SK-N-SH treated with all-trans-retinoic acid at 6 μM for 48 hours (cell line): Measurements from ENCODE around the gene LHX2.

ENCODE experiments used
- ARNTL ChIP-seq: fragments of 450-650 bp; formaldehyde crosslinking; IDR thresholded peaks from 2 replicates; pipeline ENCODE4 v1.5.0; 2020; ENCODE audit warnings: low read depth, mild to moderate bottlenecking, moderate library complexity, borderline replicate concordance
- BACH2 ChIP-seq: fragments of 250-450 bp; sonication (Bioruptor Pico); IDR thresholded peaks from 2 replicates; pipeline ENCODE4 v1.9.0; 2021; ENCODE audit warnings: mild to moderate bottlenecking, borderline replicate concordance
- ESRRG ChIP-seq: fragments of 250-450 bp; sonication (Bioruptor Pico); IDR thresholded peaks from 2 replicates; pipeline ENCODE4 v1.6.1; 2021; ENCODE audit warnings: mild to moderate bottlenecking
- RARB ChIP-seq: fragments of 250-450 bp; sonication (Bioruptor Pico); IDR thresholded peaks from 2 replicates; pipeline ENCODE4 v1.8.0; 2021; ENCODE audit warnings: mild to moderate bottlenecking, moderate library complexity
- SNAI2 ChIP-seq: fragments of 250-450 bp; sonication (Bioruptor Pico); IDR thresholded peaks from 2 replicates; pipeline ENCODE4 v1.5.0; 2020; ENCODE audit warnings: mild to moderate bottlenecking, moderate library complexity
- TCF4 ChIP-seq: fragments of 250-450 bp; sonication (Bioruptor Pico); IDR thresholded peaks from 2 replicates; pipeline ENCODE4 v1.8.0; 2021; ENCODE audit warnings: mild to moderate bottlenecking, moderate library complexity, borderline replicate concordance
- ZFP3 ChIP-seq: fragments of 250-450 bp; sonication (Bioruptor Pico); IDR thresholded peaks from 2 replicates; pipeline ENCODE4 v1.5.0; 2020; ENCODE audit warnings: mild to moderate bottlenecking, moderate library complexity
- ZFP30 ChIP-seq: fragments of 450-650 bp; formaldehyde crosslinking; IDR thresholded peaks from 2 replicates; pipeline ENCODE4 v1.5.0; 2022; ENCODE audit warnings: mild to moderate bottlenecking, moderate library complexity
- ZNF565 ChIP-seq: fragments of 450-650 bp; formaldehyde crosslinking; conservative IDR thresholded peaks from 2 replicates; pipeline ENCODE4 v1.5.0; 2020; ENCODE audit warnings: low read depth, mild to moderate bottlenecking, moderate library complexity
- ZNF70 ChIP-seq: fragments of 450-650 bp; formaldehyde crosslinking; IDR thresholded peaks from 2 replicates; pipeline ENCODE4 v1.5.0; 2020; ENCODE audit warnings: mild to moderate bottlenecking, moderate library complexity
- TF ChIP-seq, protein P1 (sequence below): fragments of 250-450 bp; sonication (Bioruptor Pico); IDR thresholded peaks from 2 replicates; pipeline ENCODE4 v1.8.0; 2021; ENCODE audit warnings: low read depth, mild to moderate bottlenecking, moderate library complexity, borderline replicate concordance
- TF ChIP-seq, protein P2 (sequence below): fragments of 250-450 bp; sonication (Bioruptor Pico); IDR thresholded peaks from 2 replicates; pipeline ENCODE4 v1.5.1; 2020; ENCODE audit warnings: low read depth, mild to moderate bottlenecking, moderate library complexity
- TF ChIP-seq, protein P3 (sequence below): fragments of 250-450 bp; sonication (Bioruptor Pico); IDR thresholded peaks from 2 replicates; pipeline ENCODE4 v1.8.0; 2020; ENCODE audit warnings: mild to moderate bottlenecking, moderate library complexity, borderline replicate concordance
- TF ChIP-seq, protein P4 (sequence below): fragments of 250-450 bp; sonication (Bioruptor Pico); IDR thresholded peaks from 2 replicates; pipeline ENCODE4 v1.5.1; 2021; ENCODE audit warnings: mild to moderate bottlenecking, moderate library complexity

DNA sequence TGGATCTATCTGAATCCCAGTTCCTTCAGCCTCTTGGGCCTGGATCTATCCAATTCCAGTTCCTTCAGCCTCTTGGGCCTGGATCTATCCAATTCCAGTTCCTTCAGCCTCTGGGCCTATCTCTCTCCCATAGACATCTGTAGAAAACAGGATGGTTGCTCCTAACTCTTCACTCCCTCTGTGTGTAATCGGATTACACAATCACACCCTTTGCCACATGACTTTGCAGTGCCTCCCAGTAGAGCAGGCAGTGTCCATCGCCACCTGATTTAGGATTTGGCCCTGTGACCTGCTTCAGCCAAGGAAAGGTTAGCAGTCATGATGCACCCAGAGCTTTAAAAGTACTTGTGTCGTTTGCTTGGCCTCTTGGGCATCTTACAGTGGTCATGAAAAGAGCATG, 56.7 kb downstream of the LHX2 start:
- TF ChIP-seq TCF4 (CRISPR knock-in tag) (no peak), ZFP30 (no peak), ZNF70 (no peak), ZFP3 (no peak), BACH2 (CRISPR knock-in tag) (no peak), RARB (CRISPR knock-in tag) (no peak), SNAI2 (no peak), ARNTL (CRISPR knock-in tag) (no peak), ESRRG (CRISPR knock-in tag) (no peak), ZNF565 (no peak)
- TF ChIP-seq, protein P1, sequence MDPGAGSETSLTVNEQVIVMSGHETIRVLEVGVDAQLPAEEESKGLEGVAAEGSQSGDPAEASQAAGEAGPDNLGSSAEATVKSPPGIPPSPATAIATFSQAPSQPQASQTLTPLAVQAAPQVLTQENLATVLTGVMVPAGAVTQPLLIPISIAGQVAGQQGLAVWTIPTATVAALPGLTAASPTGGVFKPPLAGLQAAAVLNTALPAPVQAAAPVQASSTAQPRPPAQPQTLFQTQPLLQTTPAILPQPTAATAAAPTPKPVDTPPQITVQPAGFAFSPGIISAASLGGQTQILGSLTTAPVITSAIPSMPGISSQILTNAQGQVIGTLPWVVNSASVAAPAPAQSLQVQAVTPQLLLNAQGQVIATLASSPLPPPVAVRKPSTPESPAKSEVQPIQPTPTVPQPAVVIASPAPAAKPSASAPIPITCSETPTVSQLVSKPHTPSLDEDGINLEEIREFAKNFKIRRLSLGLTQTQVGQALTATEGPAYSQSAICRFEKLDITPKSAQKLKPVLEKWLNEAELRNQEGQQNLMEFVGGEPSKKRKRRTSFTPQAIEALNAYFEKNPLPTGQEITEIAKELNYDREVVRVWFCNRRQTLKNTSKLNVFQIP = no peak
- TF ChIP-seq, protein P2, sequence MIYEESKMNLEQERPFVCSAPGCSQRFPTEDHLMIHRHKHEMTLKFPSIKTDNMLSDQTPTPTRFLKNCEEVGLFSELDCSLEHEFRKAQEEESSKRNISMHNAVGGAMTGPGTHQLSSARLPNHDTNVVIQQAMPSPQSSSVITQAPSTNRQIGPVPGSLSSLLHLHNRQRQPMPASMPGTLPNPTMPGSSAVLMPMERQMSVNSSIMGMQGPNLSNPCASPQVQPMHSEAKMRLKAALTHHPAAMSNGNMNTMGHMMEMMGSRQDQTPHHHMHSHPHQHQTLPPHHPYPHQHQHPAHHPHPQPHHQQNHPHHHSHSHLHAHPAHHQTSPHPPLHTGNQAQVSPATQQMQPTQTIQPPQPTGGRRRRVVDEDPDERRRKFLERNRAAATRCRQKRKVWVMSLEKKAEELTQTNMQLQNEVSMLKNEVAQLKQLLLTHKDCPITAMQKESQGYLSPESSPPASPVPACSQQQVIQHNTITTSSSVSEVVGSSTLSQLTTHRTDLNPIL (CRISPR knock-in tag) = no peak
- TF ChIP-seq, protein P3, sequence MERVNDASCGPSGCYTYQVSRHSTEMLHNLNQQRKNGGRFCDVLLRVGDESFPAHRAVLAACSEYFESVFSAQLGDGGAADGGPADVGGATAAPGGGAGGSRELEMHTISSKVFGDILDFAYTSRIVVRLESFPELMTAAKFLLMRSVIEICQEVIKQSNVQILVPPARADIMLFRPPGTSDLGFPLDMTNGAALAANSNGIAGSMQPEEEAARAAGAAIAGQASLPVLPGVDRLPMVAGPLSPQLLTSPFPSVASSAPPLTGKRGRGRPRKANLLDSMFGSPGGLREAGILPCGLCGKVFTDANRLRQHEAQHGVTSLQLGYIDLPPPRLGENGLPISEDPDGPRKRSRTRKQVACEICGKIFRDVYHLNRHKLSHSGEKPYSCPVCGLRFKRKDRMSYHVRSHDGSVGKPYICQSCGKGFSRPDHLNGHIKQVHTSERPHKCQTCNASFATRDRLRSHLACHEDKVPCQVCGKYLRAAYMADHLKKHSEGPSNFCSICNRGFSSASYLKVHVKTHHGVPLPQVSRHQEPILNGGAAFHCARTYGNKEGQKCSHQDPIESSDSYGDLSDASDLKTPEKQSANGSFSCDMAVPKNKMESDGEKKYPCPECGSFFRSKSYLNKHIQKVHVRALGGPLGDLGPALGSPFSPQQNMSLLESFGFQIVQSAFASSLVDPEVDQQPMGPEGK = no peak
- TF ChIP-seq, protein P4, sequence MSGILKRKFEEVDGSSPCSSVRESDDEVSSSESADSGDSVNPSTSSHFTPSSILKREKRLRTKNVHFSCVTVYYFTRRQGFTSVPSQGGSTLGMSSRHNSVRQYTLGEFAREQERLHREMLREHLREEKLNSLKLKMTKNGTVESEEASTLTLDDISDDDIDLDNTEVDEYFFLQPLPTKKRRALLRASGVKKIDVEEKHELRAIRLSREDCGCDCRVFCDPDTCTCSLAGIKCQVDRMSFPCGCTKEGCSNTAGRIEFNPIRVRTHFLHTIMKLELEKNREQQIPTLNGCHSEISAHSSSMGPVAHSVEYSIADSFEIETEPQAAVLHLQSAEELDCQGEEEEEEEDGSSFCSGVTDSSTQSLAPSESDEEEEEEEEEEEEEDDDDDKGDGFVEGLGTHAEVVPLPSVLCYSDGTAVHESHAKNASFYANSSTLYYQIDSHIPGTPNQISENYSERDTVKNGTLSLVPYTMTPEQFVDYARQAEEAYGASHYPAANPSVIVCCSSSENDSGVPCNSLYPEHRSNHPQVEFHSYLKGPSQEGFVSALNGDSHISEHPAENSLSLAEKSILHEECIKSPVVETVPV (CRISPR knock-in tag) = no peak
